Karpas-422 (cell line): Measurements from ENCODE around the gene PODNL1. TPM values are rescaled to one million over a fixed set of nuclear protein-coding genes. Genes with fewer than 3 reads are reported as not detected.

Experiments used
- DNase-seq: peaks from one replicate; pipeline ENCODE4 v3.0.0-alpha.2; 2015
- H2AFZ ChIP-seq: fragments of 200-600 bp; sonication (generic); 2 replicates; pipeline ENCODE4 v1.6.1; 2014; ENCODE audit warnings: antibody characterized with exemption, low read length, mixed read lengths
- H3K27ac ChIP-seq: fragments of 200-600 bp; sonication (generic); 2 replicates; pipeline ENCODE4 v1.5.1; 2014; ENCODE audit warnings: mild to moderate bottlenecking, low read length, moderate library complexity
- H3K27me3 ChIP-seq: fragments of 200-600 bp; sonication (generic); 2 replicates; pipeline ENCODE4 v1.6.1; 2014; ENCODE audit warnings: low read length, mixed read lengths
- H3K36me3 ChIP-seq: fragments of 200-600 bp; sonication (generic); 2 replicates; pipeline ENCODE4 v1.6.1; 2014; ENCODE audit warnings: low read length, mixed read lengths; ENCODE audit not compliant: insufficient read depth
- H3K4me1 ChIP-seq: fragments of 200-600 bp; sonication (generic); 2 replicates; pipeline ENCODE4 v1.6.1; 2014; ENCODE audit warnings: mild to moderate bottlenecking, low read length, mixed read lengths
- H3K4me2 ChIP-seq: fragments of 200-600 bp; sonication (generic); 2 replicates; pipeline ENCODE4 v1.6.1; 2014; ENCODE audit warnings: low read length, low read depth, mild to moderate bottlenecking; ENCODE audit not compliant: poor library complexity, severe bottlenecking
- H3K4me3 ChIP-seq: fragments of 200-600 bp; sonication (generic); 2 replicates; pipeline ENCODE4 v1.5.1; 2014; ENCODE audit warnings: mild to moderate bottlenecking, antibody characterized with exemption, low read length, mixed read lengths
- H3K79me2 ChIP-seq: fragments of 200-600 bp; sonication (generic); 2 replicates; pipeline ENCODE4 v1.6.1; 2014; ENCODE audit warnings: mild to moderate bottlenecking, low read length, mixed read lengths
- H3K9ac ChIP-seq: fragments of 200-600 bp; sonication (generic); 2 replicates; pipeline ENCODE4 v1.6.0; 2014; ENCODE audit warnings: low read length
- H3K9me2 ChIP-seq: fragments of 200-600 bp; sonication (generic), shearing (Covaris generic); replicated peaks from 2 replicates; pipeline ENCODE4 v1.6.0; 2014; ENCODE audit warnings: mild to moderate bottlenecking, low read length, moderate library complexity; ENCODE audit not compliant: insufficient read depth
- H3K9me3 ChIP-seq: fragments of 300-700, 200-600 bp; sonication (generic); 2 replicates; pipeline ENCODE4 v1.6.1; 2014; ENCODE audit warnings: low read length, mixed read lengths
- H4K20me1 ChIP-seq: fragments of 200-600 bp; sonication (generic); 2 replicates; pipeline ENCODE4 v1.6.1; 2014; ENCODE audit warnings: mild to moderate bottlenecking, antibody characterized with exemption, low read length, low read depth; ENCODE audit not compliant: insufficient read depth
- total RNA-seq: library from RNA; depleted of rRNA; stranded (reverse); fragments of >200 nt; shearing (Covaris generic); gene quantifications from 2 replicates; pipeline ENCODE4 v1.2.3, GENCODE V29; 2014; ENCODE audit warnings: low replicate concordance; rRNA removed

The PODNL1 gene
- total RNA-seq, 1 experiment from 2014 or later = not detected

DNA sequence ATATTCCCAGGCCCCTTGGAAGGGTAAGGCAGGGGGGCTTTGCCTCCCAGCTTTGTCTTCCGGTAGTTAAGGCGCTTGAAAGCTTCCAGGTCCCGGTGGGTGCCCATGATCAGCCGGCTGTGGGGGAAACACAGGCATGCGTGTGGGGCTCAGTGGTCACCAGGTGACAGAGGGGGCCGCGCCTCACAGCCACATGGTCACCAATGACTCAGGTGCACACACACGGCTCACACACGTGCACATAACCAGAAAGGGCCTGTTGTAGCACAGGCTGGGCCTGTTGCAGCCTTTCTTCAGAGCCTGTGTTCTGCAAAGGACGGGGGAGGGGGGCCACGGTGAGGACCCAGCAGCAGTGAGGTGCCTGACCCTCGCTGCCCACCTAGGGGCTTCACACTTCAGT is 55.4 kb downstream of the PODNL1 start:
- Histone ChIP-seq H4K20me1 (no peaks in the 10 kb centered on the region), H3K4me3 (no peak overlapping the region), H3K4me2 (no peak overlapping the region), H3K79me2 (no peaks in the 10 kb centered on the region), H2AFZ (no peak overlapping the region), H3K27ac (no peak overlapping the region), H3K9me2 (no peaks in the 10 kb centered on the region), H3K36me3 (no peaks in the 10 kb centered on the region), H3K9me3 (no peaks in the 10 kb centered on the region), H3K27me3 (no peaks in the 10 kb centered on the region), H3K4me1 (peaks cover 12% of the 10 kb centered on the region), H3K9ac (no peak overlapping the region)
- no peak for DNase-seq

DNA sequence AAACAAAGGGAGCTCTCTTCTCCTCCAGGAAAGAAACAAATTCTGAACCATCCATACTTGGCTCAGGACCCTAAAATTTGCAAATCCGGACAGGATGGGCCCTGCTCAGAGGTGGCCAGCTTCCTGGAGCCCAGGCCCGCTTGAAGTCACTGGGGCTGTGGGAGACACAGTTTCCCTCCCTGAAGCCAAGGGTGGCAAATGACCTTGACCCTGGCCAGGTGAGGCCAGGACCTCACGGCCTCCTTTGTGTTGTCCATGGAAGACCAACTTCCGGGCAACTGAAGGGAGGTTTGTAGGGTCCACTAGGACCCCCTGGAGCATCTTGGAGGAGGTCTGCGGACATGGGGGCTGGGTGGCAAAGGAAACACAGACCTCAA is 55.8 kb downstream of the PODNL1 start:
- H3K36me3 ChIP-seq = no peaks in the 10 kb centered on the region
- no peak overlapping the region for H2AFZ ChIP-seq
- no peaks in the 10 kb centered on the region for H3K27me3 ChIP-seq
- H3K79me2 ChIP-seq = no peaks in the 10 kb centered on the region
- no peak overlapping the region for H3K4me3 ChIP-seq
- no peak overlapping the region for H3K27ac ChIP-seq
- H3K9me2 ChIP-seq = no peaks in the 10 kb centered on the region
- H3K4me1 ChIP-seq = peaks cover 9% of the 10 kb centered on the region
- H3K4me2 ChIP-seq = no peak overlapping the region
- H4K20me1 ChIP-seq = no peaks in the 10 kb centered on the region
- no peak for DNase-seq
- no peaks in the 10 kb centered on the region for H3K9me3 ChIP-seq
- no peak overlapping the region for H3K9ac ChIP-seq

DNA sequence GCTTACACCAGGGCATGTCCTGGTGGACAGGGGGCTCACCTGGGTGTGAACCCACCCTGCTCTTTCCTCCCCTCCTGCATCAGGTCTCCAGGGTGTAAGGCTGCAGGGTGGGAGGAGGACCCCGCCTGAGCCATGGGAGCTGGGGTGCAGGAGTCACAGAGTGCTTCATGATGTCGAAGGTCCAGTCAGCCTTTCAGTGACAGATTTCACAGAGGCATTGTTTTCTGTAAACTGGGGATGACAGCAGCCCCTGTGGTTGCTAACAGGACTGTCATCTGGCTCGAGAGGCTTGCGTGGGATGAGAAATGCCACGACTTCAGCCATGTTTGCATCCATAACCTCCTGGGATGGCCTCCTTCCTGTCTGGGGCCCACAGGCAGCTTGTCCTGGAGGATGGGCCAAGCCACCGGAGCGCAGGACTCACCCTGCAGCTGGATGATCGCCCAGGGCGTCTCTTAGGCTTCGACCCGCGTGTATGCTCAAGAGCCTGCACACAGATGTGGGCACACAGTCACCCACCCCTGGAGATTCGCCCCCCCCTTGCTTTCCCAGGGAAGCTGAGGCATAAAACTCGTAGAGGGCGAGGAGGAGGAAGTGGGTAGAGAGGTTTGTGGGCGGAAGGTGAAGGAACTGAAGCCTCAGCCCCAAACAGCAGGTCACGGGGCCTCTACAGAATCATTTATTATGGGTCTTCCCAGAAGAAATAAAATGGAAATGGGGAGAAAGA is 56.4 kb downstream of the PODNL1 start:
- H3K9ac ChIP-seq = no peak overlapping the region
- no peaks in the 10 kb centered on the region for H3K27me3 ChIP-seq
- H3K79me2 ChIP-seq = no peaks in the 10 kb centered on the region
- no peak for DNase-seq
- H3K4me2 ChIP-seq = no peak overlapping the region
- H3K9me2 ChIP-seq = no peaks in the 10 kb centered on the region
- no peak overlapping the region for H3K4me3 ChIP-seq
- no peaks in the 10 kb centered on the region for H3K36me3 ChIP-seq
- peaks cover 5% of the 10 kb centered on the region for H3K4me1 ChIP-seq
- no peak overlapping the region for H3K27ac ChIP-seq
- no peaks in the 10 kb centered on the region for H3K9me3 ChIP-seq
- H4K20me1 ChIP-seq = no peaks in the 10 kb centered on the region
- H2AFZ ChIP-seq = no peak overlapping the region

DNA sequence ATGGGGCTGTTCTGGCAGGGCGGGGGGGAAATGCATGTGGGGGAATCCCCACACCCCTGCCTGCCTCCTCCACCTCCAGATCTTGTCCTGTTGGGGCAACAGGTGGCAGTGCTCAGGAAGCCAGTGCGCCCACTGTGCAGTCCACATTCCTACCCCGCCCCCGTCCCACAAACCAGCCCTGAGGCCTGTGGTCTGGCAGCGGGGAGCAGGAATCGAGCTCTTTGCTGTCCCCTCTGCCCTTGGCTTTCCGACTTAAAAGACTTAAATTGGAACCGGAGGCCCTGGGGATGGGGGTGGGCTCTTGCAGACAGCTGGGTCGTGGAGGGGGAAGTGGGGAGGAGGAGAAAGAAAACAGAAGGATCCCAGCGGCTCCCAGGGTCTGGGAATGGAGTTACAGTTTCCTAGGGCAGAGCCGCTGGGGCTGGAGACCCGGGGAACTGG is 56.9 kb downstream of the PODNL1 start:
- Histone ChIP-seq H3K9me2 (no peaks in the 10 kb centered on the region), H3K4me3 (no peak overlapping the region), H3K79me2 (no peaks in the 10 kb centered on the region), H3K27me3 (no peaks in the 10 kb centered on the region), H3K4me2 (no peak overlapping the region), H2AFZ (no peak overlapping the region), H3K4me1 (peaks cover 5% of the 10 kb centered on the region), H3K27ac (no peak overlapping the region), H4K20me1 (no peaks in the 10 kb centered on the region), H3K36me3 (no peaks in the 10 kb centered on the region), H3K9ac (no peak overlapping the region), H3K9me3 (no peaks in the 10 kb centered on the region)
- peak; percentile 45 for DNase-seq

Other genes starting within 250 kb of the PODNL1 start
- 33.4 and 78.9 TPM in 2 replicates for gene MRI1, start 173.9 kb downstream of the PODNL1 start, total RNA-seq
- 117 and 158 TPM in 2 replicates for gene C19orf53, start 164.0 kb downstream of the PODNL1 start, total RNA-seq
- gene ZSWIM4, start 143.0 kb downstream of the PODNL1 start, total RNA-seq = 6.8 and 7.3 TPM in 2 replicates
- gene NANOS3, start 61.3 kb downstream of the PODNL1 start, total RNA-seq = not detected in 2 replicates
- gene BRME1, start 32.3 kb downstream of the PODNL1 start, total RNA-seq = 0.47 TPM in 1 of 2 replicates, not detected in the other
- gene CC2D1A, start 32.2 kb downstream of the PODNL1 start, total RNA-seq = 9.9 and 28.6 TPM in 2 replicates
- gene DCAF15, start 14.1 kb upstream of the PODNL1 start, total RNA-seq = 15.1 and 41.4 TPM in 2 replicates
- 1.2 and 2.3 TPM in 2 replicates for gene RFX1, start 67.9 kb upstream of the PODNL1 start, total RNA-seq
- gene RLN3, start 89.7 kb upstream of the PODNL1 start, total RNA-seq = not detected in 2 replicates
- 0.67 and 1.9 TPM in 2 replicates for gene IL27RA, start 93.3 kb upstream of the PODNL1 start, total RNA-seq
- not detected in 2 replicates for gene PALM3, start 123.7 kb upstream of the PODNL1 start, total RNA-seq
- 0.71 and 4.2 TPM in 2 replicates for gene MISP3, start 134.4 kb upstream of the PODNL1 start, total RNA-seq
- gene C19orf67, start 147.4 kb upstream of the PODNL1 start, total RNA-seq = 0.37 and 2.8 TPM in 2 replicates
- 31.8 and 81.5 TPM in 2 replicates for gene SAMD1, start 152.3 kb upstream of the PODNL1 start, total RNA-seq
- 24.0 and 26.5 TPM in 2 replicates for gene PRKACA, start 179.3 kb upstream of the PODNL1 start, total RNA-seq
- 27.1 and 34.9 TPM in 2 replicates for gene ASF1B, start 198.2 kb upstream of the PODNL1 start, total RNA-seq